Endodermal cell (in vitro differentiated cells): ENCODE data around the gene SHTN1. TPM values are rescaled to one million over a fixed set of nuclear protein-coding genes. Genes with fewer than 3 reads are reported as not detected.

Experiments
- DNase-seq: peaks from one replicate; pipeline ENCODE4 v3.0.0-alpha.2; 2017
- H3K27ac ChIP-seq: 2 replicates; pipeline ENCODE4 v1.5.1; 2013; ENCODE audit warnings: mild to moderate bottlenecking, low read depth, low read length, moderate library complexity
- H3K27me3 ChIP-seq: 2 replicates; pipeline ENCODE4 v1.6.1; 2013; ENCODE audit warnings: mild to moderate bottlenecking, low read length, moderate library complexity; ENCODE audit not compliant: insufficient read depth, control insufficient read depth, poor library complexity, severe bottlenecking
- H3K36me3 ChIP-seq: 2 replicates; pipeline ENCODE4 v1.7.0; 2013; ENCODE audit warnings: mild to moderate bottlenecking, low read length, moderate library complexity; ENCODE audit not compliant: control insufficient read depth, insufficient read depth
- H3K4me1 ChIP-seq: one replicate; pipeline ENCODE4 v1.7.0; 2013; ENCODE audit warnings: low read length; ENCODE audit not compliant: control insufficient read depth, insufficient read depth
- H3K4me3 ChIP-seq: 2 replicates; pipeline ENCODE4 v1.5.1; 2013; ENCODE audit warnings: mild to moderate bottlenecking, low read length, moderate library complexity
- H3K9ac ChIP-seq: 2 replicates; pipeline ENCODE4 v1.6.1; 2013; ENCODE audit warnings: mild to moderate bottlenecking, low read length, moderate library complexity; ENCODE audit not compliant: poor library complexity, severe bottlenecking; ENCODE audit errors: extremely low read depth
- H3K9me3 ChIP-seq: 2 replicates; pipeline ENCODE4 v1.6.1; 2013; ENCODE audit warnings: mild to moderate bottlenecking, low read length, moderate library complexity; ENCODE audit not compliant: control insufficient read depth
- H3K27ac Mint-ChIP-seq: 2 replicates; pipeline ENCODE4 v1.8.0; 2020; ENCODE audit warnings: mixed read lengths
- H3K27me3 Mint-ChIP-seq: 2 replicates; pipeline ENCODE4 v1.8.0; 2021; ENCODE audit warnings: mild to moderate bottlenecking, mixed read lengths; ENCODE audit not compliant: insufficient read depth
- H3K36me3 Mint-ChIP-seq: 2 replicates; pipeline ENCODE4 v1.8.0; 2020; ENCODE audit warnings: low read depth, mixed read lengths
- H3K4me1 Mint-ChIP-seq: 2 replicates; pipeline ENCODE4 v1.8.0; 2020; ENCODE audit warnings: mixed read lengths
- H3K4me3 Mint-ChIP-seq: 2 replicates; pipeline ENCODE4 v1.8.0; 2020; ENCODE audit warnings: mild to moderate bottlenecking, moderate library complexity, mixed read lengths
- H3K9me3 Mint-ChIP-seq: 2 replicates; pipeline ENCODE4 v1.8.0; 2020; ENCODE audit warnings: mild to moderate bottlenecking, mixed read lengths
- WGBS, 2 experiments: methylation state at CpG; one replicate each; pipeline versions ENCODE4 v1.1.5 to v1.1.7; 2013; ENCODE audit warnings: missing lambda C conversion rate in 2 of 2, mixed read lengths in 1 of 2; ENCODE audit not compliant: insufficient coverage in 1 of 2, insufficient read length in 1 of 2; 5-methylcytosine and 5-hydroxymethylcytosine counted together
- total RNA-seq, 2 donors: library from RNA; stranded (reverse); fragmentation: NEBNext Ultra II Directional in 1 of 2; extraction: Animal tissue kit (Norgen Biotek cat#: 25700) in 1 of 2; gene quantifications; 2 replicates in 1 of 2; 3 replicates in 1 of 2; pipeline ENCODE4 v1.2.1, GENCODE V29; 2021
- TF ChIP-seq, protein P1 (sequence below): fragments of 200-600 bp; sonication (generic); conservative IDR thresholded peaks from 2 replicates; pipeline ENCODE4 v1.5.0; 2021; ENCODE audit warnings: antibody characterized with exemption, mild to moderate bottlenecking

SHTN1 gene
- total RNA-seq, 2 donors from 2014 or later, result 39.4 to 59.5 TPM

DNA sequence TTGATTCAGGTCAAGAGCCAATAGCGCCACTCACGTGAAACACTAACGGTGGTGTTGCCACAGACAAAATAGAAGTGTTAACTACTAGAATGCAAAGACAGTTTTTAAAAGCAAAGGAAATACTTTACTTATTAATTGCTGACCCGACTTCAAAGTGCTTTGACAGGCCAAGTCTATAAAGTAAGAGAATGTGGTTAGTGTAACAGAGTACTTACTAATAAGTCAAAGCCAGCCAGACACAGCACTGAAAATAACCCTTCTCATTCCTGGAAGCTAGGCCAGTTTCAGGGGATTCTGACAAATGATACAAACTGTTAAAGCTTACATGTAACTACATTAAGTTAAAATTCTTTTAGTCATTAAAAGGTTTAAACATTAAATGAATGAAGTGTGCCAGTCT lies 105.4 kb downstream of the SHTN1 start:
- DNase-seq, result no peak

DNA sequence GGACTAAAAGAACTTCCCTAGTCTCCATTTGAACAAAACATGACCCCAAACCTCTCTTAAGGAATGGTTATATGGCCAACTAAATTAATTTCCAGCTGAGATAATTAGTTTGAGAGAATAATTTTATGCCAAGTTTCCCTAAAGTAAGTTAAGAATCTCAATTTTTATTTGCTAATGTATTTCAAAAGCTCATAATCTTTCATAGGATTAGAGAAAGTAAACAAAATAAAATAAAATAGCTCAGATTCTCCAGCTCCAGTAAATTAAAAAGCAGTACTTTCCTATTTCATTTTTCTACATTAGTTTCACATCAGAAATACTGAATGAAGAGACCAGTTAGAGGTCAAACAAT lies 111.3 kb downstream of the SHTN1 start:
- Mint-ChIP-seq H3K4me3 (no peak overlapping the region), H3K27me3 (peaks cover 3% of the 10 kb centered on the region), H3K4me1 (peaks cover 23% of the 10 kb centered on the region), H3K36me3 (peaks cover 3% of the 10 kb centered on the region), H3K9me3 (no peaks in the 10 kb centered on the region), H3K27ac (peak overlapping the region; percentile 48)
- Histone ChIP-seq H3K4me1 (peaks cover 7% of the 10 kb centered on the region), H3K9me3 (no peaks in the 10 kb centered on the region), H3K9ac (no peak overlapping the region), H3K4me3 (no peak overlapping the region), H3K27ac (no peak overlapping the region), H3K36me3 (peaks cover 17% of the 10 kb centered on the region), H3K27me3 (no peaks in the 10 kb centered on the region)
- TF ChIP-seq, protein P1, sequence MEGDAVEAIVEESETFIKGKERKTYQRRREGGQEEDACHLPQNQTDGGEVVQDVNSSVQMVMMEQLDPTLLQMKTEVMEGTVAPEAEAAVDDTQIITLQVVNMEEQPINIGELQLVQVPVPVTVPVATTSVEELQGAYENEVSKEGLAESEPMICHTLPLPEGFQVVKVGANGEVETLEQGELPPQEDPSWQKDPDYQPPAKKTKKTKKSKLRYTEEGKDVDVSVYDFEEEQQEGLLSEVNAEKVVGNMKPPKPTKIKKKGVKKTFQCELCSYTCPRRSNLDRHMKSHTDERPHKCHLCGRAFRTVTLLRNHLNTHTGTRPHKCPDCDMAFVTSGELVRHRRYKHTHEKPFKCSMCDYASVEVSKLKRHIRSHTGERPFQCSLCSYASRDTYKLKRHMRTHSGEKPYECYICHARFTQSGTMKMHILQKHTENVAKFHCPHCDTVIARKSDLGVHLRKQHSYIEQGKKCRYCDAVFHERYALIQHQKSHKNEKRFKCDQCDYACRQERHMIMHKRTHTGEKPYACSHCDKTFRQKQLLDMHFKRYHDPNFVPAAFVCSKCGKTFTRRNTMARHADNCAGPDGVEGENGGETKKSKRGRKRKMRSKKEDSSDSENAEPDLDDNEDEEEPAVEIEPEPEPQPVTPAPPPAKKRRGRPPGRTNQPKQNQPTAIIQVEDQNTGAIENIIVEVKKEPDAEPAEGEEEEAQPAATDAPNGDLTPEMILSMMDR, result no peak
- no peak for DNase-seq

More for the DNA sequence above, 105.4 kb downstream of the SHTN1 start:
- H3K9ac ChIP-seq, result no peak overlapping the region
- H3K27ac ChIP-seq, result no peak overlapping the region
- no peaks in the 10 kb centered on the region for H3K27me3 ChIP-seq
- H3K4me1 ChIP-seq, result no peaks in the 10 kb centered on the region
- Mint-ChIP-seq H3K27ac (no peak overlapping the region), H3K4me1 (peaks cover 9% of the 10 kb centered on the region), H3K27me3 (no peaks in the 10 kb centered on the region), H3K4me3 (no peak overlapping the region), H3K36me3 (peaks cover 24% of the 10 kb centered on the region), H3K9me3 (no peaks in the 10 kb centered on the region)
- peaks cover 48% of the 10 kb centered on the region for H3K36me3 ChIP-seq
- H3K9me3 ChIP-seq, result no peaks in the 10 kb centered on the region
- TF ChIP-seq, protein P1, result no peak
- WGBS, 2 experiments, result 94 to 100% methylated on average over 3 of the region's 4 CpGs
- H3K4me3 ChIP-seq, result no peak overlapping the region

DNA sequence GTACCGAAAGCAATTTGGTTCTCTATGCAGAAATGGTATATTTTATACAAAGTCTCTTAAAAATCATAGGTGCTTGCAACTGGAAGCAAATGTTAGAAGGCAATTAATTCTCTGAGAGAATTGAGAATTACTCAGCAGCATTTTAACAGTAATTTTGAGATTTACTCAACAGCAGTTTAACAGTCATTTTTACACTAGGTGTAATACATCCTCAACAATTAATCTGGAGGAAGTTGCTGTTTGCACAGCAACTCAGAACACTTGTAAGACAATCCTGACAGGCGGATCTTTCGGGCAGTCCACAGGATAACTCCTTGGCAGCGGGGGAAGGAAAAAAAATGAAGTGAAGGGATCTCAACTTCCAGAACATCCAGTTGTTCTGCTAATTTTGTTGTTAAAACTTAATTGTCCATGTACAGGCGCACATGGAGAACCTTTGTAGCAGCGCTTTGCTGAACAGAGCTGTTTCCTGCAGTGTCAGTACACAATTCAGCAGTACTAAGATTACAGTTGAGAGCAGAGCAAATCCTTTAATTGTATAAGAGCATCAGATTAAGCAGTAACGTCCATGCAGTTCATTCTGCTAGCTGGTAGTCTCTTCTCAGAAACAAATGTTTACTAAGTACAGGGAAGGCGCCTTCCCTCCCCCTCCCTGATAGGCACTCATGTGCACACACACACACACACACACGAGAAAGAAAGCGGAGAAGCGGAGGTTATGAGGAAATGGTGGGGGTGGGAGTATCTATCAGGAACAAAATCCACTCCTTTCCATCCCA lies 111.9 kb downstream of the SHTN1 start:
- H3K27ac Mint-ChIP-seq, result peak overlapping the region; percentile 48
- DNase-seq, result no peak
- H3K27ac ChIP-seq, result no peak overlapping the region
- H3K9me3 Mint-ChIP-seq, result no peaks in the 10 kb centered on the region
- H3K36me3 ChIP-seq, result peaks cover 12% of the 10 kb centered on the region
- TF ChIP-seq, protein P1, result no peak
- peaks cover 28% of the 10 kb centered on the region for H3K4me1 Mint-ChIP-seq
- peaks cover 8% of the 10 kb centered on the region for H3K4me1 ChIP-seq
- no peaks in the 10 kb centered on the region for H3K9me3 ChIP-seq
- peaks cover 3% of the 10 kb centered on the region for H3K36me3 Mint-ChIP-seq
- H3K4me3 Mint-ChIP-seq, result no peak overlapping the region
- H3K27me3 ChIP-seq, result no peaks in the 10 kb centered on the region
- no peak overlapping the region for H3K9ac ChIP-seq
- 87 to 88% methylated on average over 5 to 7 of the region's 11 CpGs for WGBS, 2 experiments
- peaks cover 3% of the 10 kb centered on the region for H3K27me3 Mint-ChIP-seq
- no peak overlapping the region for H3K4me3 ChIP-seq
